HG03060 (cell line): ENCODE data around the gene RFFL.
"Not testable (repeated sequence)": the region's sequence is repeated elsewhere in the genome, so short reads cannot be mapped to it uniquely, and the experiment has no call there.

ENCODE experiments used
- ATAC-seq: cut with Tn5 transposase; IDR thresholded peaks from one replicate; pipeline ENCODE4 v1.9.1; 2021; ENCODE audit warnings: low read depth, moderate number of reproducible peaks; ENCODE audit not compliant: unreplicated experiment

Gene RFFL

GRCh38 chr17:35011671-35012216 lies 51.8 kb downstream of the RFFL start:
- no peak for ATAC-seq

GRCh38 chr17:35010093-35010492 lies 53.4 kb downstream of the RFFL start:
- no peak for ATAC-seq

DNA sequence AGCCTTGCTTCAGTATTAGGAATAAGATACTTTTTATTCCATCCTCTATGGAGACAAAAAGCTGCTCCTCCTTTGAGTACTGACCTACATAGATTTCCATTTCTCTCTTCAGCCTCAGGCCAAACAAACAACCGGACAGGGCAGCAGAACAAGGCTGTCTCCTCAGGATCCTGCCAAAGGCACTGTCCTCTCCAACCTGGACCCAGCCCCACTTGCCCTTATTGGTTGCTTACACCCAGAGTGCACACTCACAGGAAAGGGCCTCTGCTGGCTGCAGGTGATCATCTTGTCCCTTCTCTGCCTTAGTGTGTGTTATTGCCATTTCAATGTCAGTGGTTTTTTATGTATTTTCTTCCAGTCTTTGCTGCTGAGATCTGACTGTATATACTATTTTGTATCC lies 56.5 kb downstream of the RFFL start:
- ATAC-seq, result no peak

DNA sequence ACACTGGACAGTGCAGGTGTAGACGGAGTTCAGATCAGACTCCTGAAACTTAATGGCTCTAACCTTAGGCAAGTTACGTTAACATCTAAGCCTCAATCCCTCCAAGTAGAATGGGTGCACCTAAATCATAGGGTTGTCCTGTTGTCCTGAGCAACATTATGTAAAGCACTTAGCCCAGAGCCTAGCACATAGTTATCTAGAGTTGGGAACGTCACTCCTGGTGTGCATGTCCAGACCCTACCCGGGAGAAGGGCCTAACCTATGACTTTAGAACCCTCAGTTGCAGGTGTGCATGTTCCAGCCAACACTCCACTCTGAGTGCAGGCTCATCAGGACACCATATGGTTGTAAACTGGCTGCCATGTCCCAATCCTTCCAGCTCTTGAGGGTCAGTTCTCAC lies 57.2 kb downstream of the RFFL start:
- ATAC-seq, result no peak

DNA sequence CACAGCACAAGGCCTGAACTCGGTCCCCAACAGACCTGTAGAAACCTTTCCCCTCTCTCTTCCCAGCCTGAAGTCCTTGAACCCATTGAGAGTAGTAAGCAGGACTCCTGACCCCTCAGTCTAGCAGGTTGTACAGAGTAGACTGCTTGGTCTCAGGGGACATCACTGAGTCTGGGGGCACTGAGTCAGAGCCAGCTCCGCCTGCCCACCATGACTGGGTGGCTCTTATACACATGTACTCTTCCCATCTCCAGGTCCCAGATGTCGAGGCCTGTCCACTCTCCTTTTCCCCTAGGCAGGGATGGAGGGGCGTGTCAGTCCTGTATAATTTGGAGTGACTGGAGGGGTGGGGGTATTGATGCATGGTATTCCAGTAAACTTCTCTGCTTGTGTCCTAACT lies 59.7 kb downstream of the RFFL start:
- no peak for ATAC-seq

DNA sequence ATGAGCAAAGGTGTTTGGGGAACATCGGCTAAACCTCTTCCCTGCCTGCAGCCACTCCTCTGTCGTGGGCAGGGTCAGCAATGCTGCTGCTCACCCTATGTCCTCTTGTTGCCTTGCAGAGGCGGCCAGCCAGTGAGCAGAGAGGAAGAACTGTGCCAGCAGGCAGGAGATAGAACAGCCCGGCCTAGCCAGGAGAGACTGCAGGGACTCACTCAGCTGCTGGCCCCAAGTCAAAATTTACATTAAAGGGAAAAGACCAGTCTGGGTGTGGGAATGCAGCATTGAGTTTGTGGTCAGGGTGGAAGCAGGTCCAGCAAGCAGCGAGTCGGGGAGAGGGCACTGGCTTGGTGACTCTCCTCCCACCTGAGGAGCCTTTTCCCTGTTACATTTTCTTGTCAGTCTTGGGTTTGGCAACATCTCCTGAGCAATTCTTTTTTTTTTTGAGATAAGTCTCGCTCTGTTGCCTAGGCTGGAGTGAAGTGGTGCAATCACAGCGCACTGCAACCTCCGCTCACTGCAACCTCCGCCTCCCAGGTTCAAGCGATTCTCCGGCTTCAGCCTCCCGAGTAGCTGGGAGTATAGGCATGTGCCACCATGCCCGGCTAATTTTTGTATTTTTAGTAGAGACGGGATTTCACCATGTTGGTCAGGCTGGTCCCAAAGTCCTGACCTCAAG lies 60.5 kb downstream of the RFFL start:
- ATAC-seq, result no peak

DNA sequence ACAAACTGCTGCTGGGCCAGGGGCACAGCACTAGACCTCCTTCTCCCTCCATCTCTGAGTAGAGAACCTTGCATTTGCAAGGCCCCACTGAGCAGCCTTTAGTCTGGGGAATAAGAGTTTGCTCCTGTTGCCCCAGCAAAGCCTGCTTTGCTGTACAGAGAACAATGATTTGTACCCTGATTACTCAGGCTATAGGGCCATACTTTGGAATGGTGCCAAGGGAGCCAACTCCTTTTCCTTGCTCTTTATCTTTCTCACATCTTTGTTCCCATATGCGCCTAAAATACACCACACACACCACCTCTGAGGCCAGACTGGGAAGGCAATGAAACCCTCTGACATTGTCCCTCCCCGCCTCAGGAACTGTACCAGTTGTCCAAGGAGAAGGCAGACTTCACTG lies 62.0 kb downstream of the RFFL start:
- no peak for ATAC-seq

- not testable (repeated sequence) for ATAC-seq
Observed at GRCh38 chr17:35000965-35001364, 62.5 kb downstream of the RFFL start.

DNA sequence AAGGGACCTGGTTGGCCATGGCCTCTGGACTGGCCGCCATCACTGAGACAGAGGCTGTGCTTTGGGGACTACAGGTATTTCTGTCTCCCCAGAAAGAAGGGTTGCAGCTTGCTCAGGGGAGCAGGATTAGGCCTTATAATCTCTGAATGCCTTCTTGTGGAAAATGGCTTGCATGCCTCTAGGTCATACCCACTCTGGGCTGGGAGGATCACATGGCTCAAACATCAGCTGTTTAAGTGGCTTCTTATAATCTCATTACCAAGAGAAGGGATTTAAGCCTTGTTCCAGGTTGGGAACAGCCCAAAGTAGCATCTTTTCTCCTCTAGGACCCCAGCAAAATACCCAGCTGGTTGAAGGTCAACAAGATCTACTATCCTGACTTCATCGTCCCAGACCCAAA lies 64.1 kb downstream of the RFFL start:
- ATAC-seq, result no peak

GRCh38 chr17:34998205-34998604 lies 65.3 kb downstream of the RFFL start:
- no peak for ATAC-seq

GRCh38 chr17:34997355-34997862 lies 66.1 kb downstream of the RFFL start:
- no peak for ATAC-seq

- no peak for ATAC-seq
Observed at GRCh38 chr17:34996422-34997285, 66.9 kb downstream of the RFFL start.

GRCh38 chr17:34993031-34993430 lies 70.5 kb downstream of the RFFL start:
- ATAC-seq, result no peak

DNA sequence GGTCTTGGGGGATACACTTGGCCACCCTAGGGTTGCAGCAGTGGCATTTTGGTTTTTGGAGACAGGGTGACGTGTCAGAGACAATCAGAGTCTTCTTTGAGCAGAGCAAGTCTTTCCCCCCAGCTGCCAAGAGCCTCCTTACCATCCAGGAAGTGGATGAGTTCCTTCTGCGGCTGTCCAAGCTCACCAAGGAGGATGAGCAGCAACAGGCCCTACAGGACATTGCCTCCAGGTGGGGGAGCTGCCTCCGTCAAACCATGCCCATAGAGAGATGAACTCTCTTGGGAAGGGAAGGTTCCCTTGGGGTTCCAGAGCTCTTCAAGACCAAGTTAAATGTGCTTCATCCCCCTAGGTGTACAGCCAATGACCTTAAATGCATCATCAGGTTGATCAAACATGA lies 71.9 kb downstream of the RFFL start:
- ATAC-seq, result no peak

GRCh38 chr17:34990921-34991365 lies 72.6 kb downstream of the RFFL start:
- ATAC-seq, result no peak

- ATAC-seq, result no peak
Observed at GRCh38 chr17:34989473-34989872, 74.0 kb downstream of the RFFL start.

- ATAC-seq, result no peak
Observed at GRCh38 chr17:34988644-34989043, 74.9 kb downstream of the RFFL start.

DNA sequence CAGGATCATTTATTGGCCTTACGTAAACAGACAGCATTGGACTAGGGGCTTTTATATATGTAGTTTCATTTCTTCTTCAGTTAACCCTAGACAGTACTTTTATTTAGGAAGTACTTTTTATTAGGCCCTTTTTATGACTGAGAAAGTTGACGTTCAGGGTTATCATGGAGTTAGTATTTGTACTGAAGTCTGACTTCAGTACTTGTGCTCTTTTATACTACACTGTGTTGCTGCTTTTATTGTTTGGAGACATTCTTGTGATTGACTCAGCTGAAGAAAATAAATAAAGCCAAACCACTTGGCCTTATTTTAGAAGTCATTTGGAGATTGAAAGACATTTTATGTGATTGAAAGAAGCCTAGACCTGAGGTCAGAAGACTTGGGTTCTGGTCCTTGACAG lies 76.3 kb downstream of the RFFL start:
- no peak for ATAC-seq

DNA sequence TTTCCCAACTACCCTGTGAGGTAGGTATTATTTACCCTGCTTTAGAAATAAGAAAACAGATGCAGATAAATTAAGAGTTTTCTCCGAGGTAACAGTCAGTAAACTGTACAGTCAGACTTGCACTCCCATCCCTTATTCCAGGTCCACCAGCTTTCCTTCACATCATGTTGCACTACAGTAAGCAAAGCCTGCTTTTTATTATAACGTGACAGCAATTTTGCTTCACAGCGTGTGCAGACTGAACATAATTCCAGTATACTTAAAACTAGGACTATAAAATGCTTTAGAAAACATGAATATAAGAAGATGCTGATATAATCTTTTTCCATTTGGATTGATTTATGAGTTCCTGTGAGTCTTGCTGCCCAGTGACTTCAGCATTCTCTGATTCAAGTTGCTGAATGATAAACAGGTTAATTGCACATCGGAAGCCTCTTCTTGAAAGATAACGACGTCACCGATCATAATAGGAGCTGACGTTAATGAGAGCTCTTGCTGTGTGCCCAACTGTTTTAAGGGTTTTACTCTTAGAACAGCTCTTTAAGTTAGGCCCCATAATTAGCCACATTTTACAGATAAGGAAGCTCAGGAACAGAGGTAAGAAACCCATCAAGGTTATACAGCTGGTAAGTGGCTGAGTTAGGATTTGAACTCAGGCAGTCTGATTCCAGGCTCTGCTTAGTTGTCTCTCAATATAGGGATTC lies 81.8 kb downstream of the RFFL start:
- no peak for ATAC-seq

DNA sequence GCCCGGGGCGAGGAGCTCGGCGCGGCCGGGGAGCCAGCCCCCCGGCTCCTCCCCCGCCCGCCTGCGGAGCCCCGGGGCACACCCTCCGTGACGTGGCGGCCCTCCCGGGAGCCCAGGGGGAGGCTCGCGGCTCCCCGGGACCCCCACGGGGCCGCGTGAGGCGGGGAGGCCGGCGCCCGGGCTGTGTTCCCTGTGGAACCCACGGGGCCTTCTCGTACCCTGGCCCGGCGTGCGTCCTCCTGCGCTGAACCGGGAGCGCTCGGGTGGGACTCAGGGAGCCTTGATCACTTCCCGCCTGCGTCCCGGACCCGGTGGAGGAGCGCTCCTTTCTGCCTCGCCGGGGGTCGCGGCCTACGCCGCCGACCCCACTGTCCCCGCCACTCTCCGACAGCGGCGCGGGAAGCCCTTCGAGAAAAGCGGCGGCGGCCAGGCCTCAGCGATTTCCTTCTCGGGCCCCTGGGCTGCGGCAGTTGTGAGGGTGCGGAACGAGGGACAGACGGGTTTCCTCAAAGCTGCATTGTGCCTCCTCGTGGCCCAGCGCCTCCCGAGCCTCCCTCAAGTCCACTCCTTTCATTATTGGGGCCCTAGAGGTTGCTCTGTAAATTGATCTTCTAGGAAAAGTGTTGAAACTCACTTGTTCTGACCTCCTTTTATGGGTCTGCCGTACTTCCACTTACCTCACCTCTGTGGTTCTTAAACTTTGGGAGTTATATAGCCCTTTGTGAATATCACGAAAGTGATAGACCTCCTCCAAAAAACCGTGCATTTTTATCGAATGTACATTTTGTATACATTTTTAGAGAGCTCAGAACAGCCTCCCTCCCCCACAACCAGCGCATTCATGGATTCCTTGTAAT lies 82.6 kb downstream of the RFFL start:
- peak; percentile 51 for ATAC-seq
